ENCODE measurements around the gene CALN1.

CALN1 gene

GRCh38 chr7:72217151-72217550, 195.0 kb downstream of the CALN1 start:
- H3K4me2 ChIP-seq (ENCODE audit: low read depth, low read length): no peak overlapping the region
- no peaks in the 10 kb centered on the region for H3K4me1 ChIP-seq (ENCODE audit: low read length)

GRCh38 chr7:72213769-72214168, 198.4 kb downstream of the CALN1 start:
- Histone ChIP-seq H3K4me3 (ENCODE audit: low read length) (no peak overlapping the region), H3K79me2 (ENCODE audit: low read length) (no peaks in the 10 kb centered on the region), H3K9ac (ENCODE audit: low read length) (no peak overlapping the region), H3K4me1 (ENCODE audit: low read length) (no peaks in the 10 kb centered on the region), H3K27me3 (replicated peaks; ENCODE audit: insufficient read depth, low read length) (no peaks in the 10 kb centered on the region), H4K20me1 (ENCODE audit: insufficient read depth, low read length) (no peaks in the 10 kb centered on the region), H3K9me2 (replicated peaks; ENCODE audit: insufficient read depth, low read length) (no peaks in the 10 kb centered on the region), H3K9me3 (replicated peaks; ENCODE audit: insufficient read depth, low read length) (no peaks in the 10 kb centered on the region), H3K27ac (ENCODE audit: low read length) (no peak overlapping the region), H3K4me2 (ENCODE audit: low read depth, low read length) (no peak overlapping the region), H3F3A (ENCODE audit: insufficient read depth, low read length) (no peaks in the 10 kb centered on the region), H3K36me3 (replicated peaks; ENCODE audit: insufficient read depth, low read length) (no peaks in the 10 kb centered on the region), H2AFZ (ENCODE audit: low read length) (no peak overlapping the region)
- TF ChIP-seq CTCF (IDR thresholded peaks at IDR 0.05; ENCODE audit: low read length) (no peak), EZH2phosphoT487 (IDR thresholded peaks at IDR 0.05; ENCODE audit: low read length) (no peak), EZH2 (optimal IDR thresholded peaks at IDR 0.05; ENCODE audit: low read depth, low read length) (no peak)
- DNase-seq: no peak

More at GRCh38 chr7:72217151-72217550, 195.0 kb downstream of the CALN1 start:
- TF ChIP-seq CTCF (IDR thresholded peaks at IDR 0.05; ENCODE audit: low read length) (no peak), EZH2phosphoT487 (IDR thresholded peaks at IDR 0.05; ENCODE audit: low read length) (no peak), EZH2 (optimal IDR thresholded peaks at IDR 0.05; ENCODE audit: low read depth, low read length) (no peak)
- no peaks in the 10 kb centered on the region for H3K79me2 ChIP-seq (ENCODE audit: low read length)
- no peaks in the 10 kb centered on the region for H3K9me2 ChIP-seq (replicated peaks; ENCODE audit: insufficient read depth, low read length)
- no peak overlapping the region for H2AFZ ChIP-seq (ENCODE audit: low read length)
- H3F3A ChIP-seq (ENCODE audit: insufficient read depth, low read length): no peaks in the 10 kb centered on the region
- no peaks in the 10 kb centered on the region for H4K20me1 ChIP-seq (ENCODE audit: insufficient read depth, low read length)
- DNase-seq: no peak
- H3K9ac ChIP-seq (ENCODE audit: low read length): no peak overlapping the region
- no peaks in the 10 kb centered on the region for H3K9me3 ChIP-seq (replicated peaks; ENCODE audit: insufficient read depth, low read length)
- no peaks in the 10 kb centered on the region for H3K27me3 ChIP-seq (replicated peaks; ENCODE audit: insufficient read depth, low read length)
- H3K27ac ChIP-seq (ENCODE audit: low read length): no peak overlapping the region
- H3K4me3 ChIP-seq (ENCODE audit: low read length): no peak overlapping the region
- no peaks in the 10 kb centered on the region for H3K36me3 ChIP-seq (replicated peaks; ENCODE audit: insufficient read depth, low read length)

GRCh38 chr7:72213081-72213480, 199.1 kb downstream of the CALN1 start:
- Histone ChIP-seq H3K27ac (ENCODE audit: low read length) (no peak overlapping the region), H3K36me3 (replicated peaks; ENCODE audit: insufficient read depth, low read length) (no peaks in the 10 kb centered on the region), H4K20me1 (ENCODE audit: insufficient read depth, low read length) (no peaks in the 10 kb centered on the region), H3F3A (ENCODE audit: insufficient read depth, low read length) (no peaks in the 10 kb centered on the region), H3K9me3 (replicated peaks; ENCODE audit: insufficient read depth, low read length) (no peaks in the 10 kb centered on the region), H3K79me2 (ENCODE audit: low read length) (no peaks in the 10 kb centered on the region), H3K4me3 (ENCODE audit: low read length) (no peak overlapping the region), H3K4me2 (ENCODE audit: low read depth, low read length) (no peak overlapping the region), H3K4me1 (ENCODE audit: low read length) (no peaks in the 10 kb centered on the region), H3K9ac (ENCODE audit: low read length) (no peak overlapping the region), H2AFZ (ENCODE audit: low read length) (no peak overlapping the region), H3K27me3 (replicated peaks; ENCODE audit: insufficient read depth, low read length) (no peaks in the 10 kb centered on the region), H3K9me2 (replicated peaks; ENCODE audit: insufficient read depth, low read length) (no peaks in the 10 kb centered on the region)
- TF ChIP-seq EZH2 (optimal IDR thresholded peaks at IDR 0.05; ENCODE audit: low read depth, low read length) (no peak), CTCF (IDR thresholded peaks at IDR 0.05; ENCODE audit: low read length) (no peak), EZH2phosphoT487 (IDR thresholded peaks at IDR 0.05; ENCODE audit: low read length) (no peak)
- DNase-seq: no peak
